ENCODE measurements around the gene COL5A3.

DNA sequence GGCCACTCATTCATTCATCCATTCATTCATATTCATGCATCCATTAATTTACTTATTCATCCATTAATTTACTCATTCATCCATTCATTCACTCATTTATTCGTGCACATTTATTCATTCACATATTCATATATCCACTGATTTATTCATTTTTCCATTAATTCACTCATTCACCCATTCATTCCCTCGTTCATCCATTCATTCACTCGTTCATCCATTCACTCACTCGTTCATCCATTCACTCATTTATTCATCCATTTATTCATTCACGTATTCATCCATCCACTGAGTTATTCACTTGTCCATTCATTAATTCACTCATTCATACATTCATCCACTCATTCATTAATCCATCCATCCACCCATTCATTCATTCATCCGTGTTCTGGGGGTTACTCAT is 38.2 kb downstream of the COL5A3 start:
- TF ChIP-seq, protein P1, sequence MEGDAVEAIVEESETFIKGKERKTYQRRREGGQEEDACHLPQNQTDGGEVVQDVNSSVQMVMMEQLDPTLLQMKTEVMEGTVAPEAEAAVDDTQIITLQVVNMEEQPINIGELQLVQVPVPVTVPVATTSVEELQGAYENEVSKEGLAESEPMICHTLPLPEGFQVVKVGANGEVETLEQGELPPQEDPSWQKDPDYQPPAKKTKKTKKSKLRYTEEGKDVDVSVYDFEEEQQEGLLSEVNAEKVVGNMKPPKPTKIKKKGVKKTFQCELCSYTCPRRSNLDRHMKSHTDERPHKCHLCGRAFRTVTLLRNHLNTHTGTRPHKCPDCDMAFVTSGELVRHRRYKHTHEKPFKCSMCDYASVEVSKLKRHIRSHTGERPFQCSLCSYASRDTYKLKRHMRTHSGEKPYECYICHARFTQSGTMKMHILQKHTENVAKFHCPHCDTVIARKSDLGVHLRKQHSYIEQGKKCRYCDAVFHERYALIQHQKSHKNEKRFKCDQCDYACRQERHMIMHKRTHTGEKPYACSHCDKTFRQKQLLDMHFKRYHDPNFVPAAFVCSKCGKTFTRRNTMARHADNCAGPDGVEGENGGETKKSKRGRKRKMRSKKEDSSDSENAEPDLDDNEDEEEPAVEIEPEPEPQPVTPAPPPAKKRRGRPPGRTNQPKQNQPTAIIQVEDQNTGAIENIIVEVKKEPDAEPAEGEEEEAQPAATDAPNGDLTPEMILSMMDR (IDR thresholded peaks at IDR 0.05) = no peak
- TF ChIP-seq POLR2A (IDR thresholded peaks at IDR 0.05) = no peak
